ENCODE data around the gene ARHGAP12.

The ARHGAP12 gene

GRCh38 chr10:31765541-31765940, 163.1 kb downstream of the ARHGAP12 start:
- DNase-seq (ENCODE audit: low read depth, low spot score): no peak
- no peak for TF ChIP-seq POLR2AphosphoS5 (IDR thresholded peaks at IDR 0.05; ENCODE audit: borderline replicate concordance, low read depth, low read length)
- TF ChIP-seq FOXP2 (optimal IDR thresholded peaks at IDR 0.05; ENCODE audit: control extremely low read depth, extremely low read length, insufficient read depth): no peak
- no peak for TF ChIP-seq EZH2 (IDR thresholded peaks at IDR 0.05)
- no peaks in the 10 kb centered on the region for H3K36me3 ChIP-seq (ENCODE audit: insufficient read depth, low read length)
- no peaks in the 10 kb centered on the region for H3K9me3 ChIP-seq (ENCODE audit: low read depth, low read length)
- H3K4me3 ChIP-seq: no peak overlapping the region
- no peak overlapping the region for H3K9ac ChIP-seq (ENCODE audit: insufficient read length)
- no peak overlapping the region for H3K27ac ChIP-seq

- no peaks in the 10 kb centered on the region for H3K36me3 ChIP-seq (ENCODE audit: insufficient read depth, low read length)
- TF ChIP-seq FOXP2 (optimal IDR thresholded peaks at IDR 0.05; ENCODE audit: control extremely low read depth, extremely low read length, insufficient read depth) (no peak), POLR2AphosphoS5 (IDR thresholded peaks at IDR 0.05; ENCODE audit: borderline replicate concordance, low read depth, low read length) (no peak), EZH2 (IDR thresholded peaks at IDR 0.05) (no peak)
- DNase-seq (ENCODE audit: low read depth, low spot score): no peak
- no peak overlapping the region for H3K27ac ChIP-seq
- H3K9me3 ChIP-seq (ENCODE audit: low read depth, low read length): no peaks in the 10 kb centered on the region
- no peak overlapping the region for H3K9ac ChIP-seq (ENCODE audit: insufficient read length)
- H3K4me3 ChIP-seq: no peak overlapping the region
Observed at GRCh38 chr10:31762316-31762715, 166.3 kb downstream of the ARHGAP12 start.

GRCh38 chr10:31761156-31761555, 167.5 kb downstream of the ARHGAP12 start:
- Histone ChIP-seq H3K9ac (ENCODE audit: insufficient read length) (no peak overlapping the region), H3K36me3 (ENCODE audit: insufficient read depth, low read length) (no peaks in the 10 kb centered on the region), H3K9me3 (ENCODE audit: low read depth, low read length) (no peaks in the 10 kb centered on the region), H3K4me3 (no peak overlapping the region), H3K27ac (no peak overlapping the region)
- no peak for TF ChIP-seq FOXP2 (optimal IDR thresholded peaks at IDR 0.05; ENCODE audit: control extremely low read depth, extremely low read length, insufficient read depth)
- TF ChIP-seq POLR2AphosphoS5 (IDR thresholded peaks at IDR 0.05; ENCODE audit: borderline replicate concordance, low read depth, low read length): no peak
- no peak for TF ChIP-seq EZH2 (IDR thresholded peaks at IDR 0.05)
- no peak for DNase-seq (ENCODE audit: low read depth, low spot score)

GRCh38 chr10:31760674-31761081, 168.0 kb downstream of the ARHGAP12 start:
- H3K36me3 ChIP-seq (ENCODE audit: insufficient read depth, low read length): no peaks in the 10 kb centered on the region
- peak overlapping the region; percentile 36; the same call in 1 of the 2 replicates for H3K27ac ChIP-seq
- H3K9me3 ChIP-seq (ENCODE audit: low read depth, low read length): no peaks in the 10 kb centered on the region
- no peak for TF ChIP-seq EZH2 (IDR thresholded peaks at IDR 0.05)
- TF ChIP-seq POLR2AphosphoS5 (IDR thresholded peaks at IDR 0.05; ENCODE audit: borderline replicate concordance, low read depth, low read length): no peak
- no peak for TF ChIP-seq FOXP2 (optimal IDR thresholded peaks at IDR 0.05; ENCODE audit: control extremely low read depth, extremely low read length, insufficient read depth)
- peak overlapping the region; percentile 45 for H3K9ac ChIP-seq (ENCODE audit: insufficient read length)
- no peak for DNase-seq (ENCODE audit: low read depth, low spot score)
- H3K4me3 ChIP-seq: peak overlapping the region; percentile 67

- Histone ChIP-seq H3K27ac (peak overlapping the region; percentile 36; the same call in 1 of the 2 replicates), H3K36me3 (ENCODE audit: insufficient read depth, low read length) (no peaks in the 10 kb centered on the region), H3K9ac (ENCODE audit: insufficient read length) (peak overlapping the region; percentile 72), H3K4me3 (peak overlapping the region; percentile 83), H3K9me3 (ENCODE audit: low read depth, low read length) (no peaks in the 10 kb centered on the region)
- TF ChIP-seq FOXP2 (optimal IDR thresholded peaks at IDR 0.05; ENCODE audit: control extremely low read depth, extremely low read length, insufficient read depth) (no peak), POLR2AphosphoS5 (IDR thresholded peaks at IDR 0.05; ENCODE audit: borderline replicate concordance, low read depth, low read length) (peak; percentile 72; the same call in 1 of the 2 replicates)
- DNase-seq (ENCODE audit: low read depth, low spot score): peak; percentile 69
Observed at GRCh38 chr10:31759799-31760626, 168.6 kb downstream of the ARHGAP12 start.

- TF ChIP-seq FOXP2 (optimal IDR thresholded peaks at IDR 0.05; ENCODE audit: control extremely low read depth, extremely low read length, insufficient read depth) (no peak), POLR2AphosphoS5 (IDR thresholded peaks at IDR 0.05; ENCODE audit: borderline replicate concordance, low read depth, low read length) (no peak)
- no peaks in the 10 kb centered on the region for H3K36me3 ChIP-seq (ENCODE audit: insufficient read depth, low read length)
- no peak for DNase-seq (ENCODE audit: low read depth, low spot score)
- no peaks in the 10 kb centered on the region for H3K9me3 ChIP-seq (ENCODE audit: low read depth, low read length)
- no peak overlapping the region for H3K27ac ChIP-seq
- H3K9ac ChIP-seq (ENCODE audit: insufficient read length): peak overlapping the region; percentile 72
- H3K4me3 ChIP-seq: peak overlapping the region; percentile 83
Observed at GRCh38 chr10:31759124-31759798, 169.4 kb downstream of the ARHGAP12 start.

GRCh38 chr10:31758495-31758894, 170.1 kb downstream of the ARHGAP12 start:
- no peak for DNase-seq (ENCODE audit: low read depth, low spot score)
- H3K4me3 ChIP-seq: no peak overlapping the region
- H3K9me3 ChIP-seq (ENCODE audit: low read depth, low read length): no peaks in the 10 kb centered on the region
- TF ChIP-seq EZH2 (IDR thresholded peaks at IDR 0.05): no peak
- TF ChIP-seq FOXP2 (optimal IDR thresholded peaks at IDR 0.05; ENCODE audit: control extremely low read depth, extremely low read length, insufficient read depth): no peak
- TF ChIP-seq POLR2AphosphoS5 (IDR thresholded peaks at IDR 0.05; ENCODE audit: borderline replicate concordance, low read depth, low read length): no peak
- H3K36me3 ChIP-seq (ENCODE audit: insufficient read depth, low read length): no peaks in the 10 kb centered on the region
- no peak overlapping the region for H3K9ac ChIP-seq (ENCODE audit: insufficient read length)
- H3K27ac ChIP-seq: no peak overlapping the region

- no peaks in the 10 kb centered on the region for H3K9me3 ChIP-seq (ENCODE audit: low read depth, low read length)
- no peak overlapping the region for H3K27ac ChIP-seq
- H3K4me3 ChIP-seq: no peak overlapping the region
- H3K9ac ChIP-seq (ENCODE audit: insufficient read length): no peak overlapping the region
- DNase-seq (ENCODE audit: low read depth, low spot score): no peak
- TF ChIP-seq POLR2AphosphoS5 (IDR thresholded peaks at IDR 0.05; ENCODE audit: borderline replicate concordance, low read depth, low read length) (no peak), FOXP2 (optimal IDR thresholded peaks at IDR 0.05; ENCODE audit: control extremely low read depth, extremely low read length, insufficient read depth) (no peak), EZH2 (IDR thresholded peaks at IDR 0.05) (no peak)
- no peaks in the 10 kb centered on the region for H3K36me3 ChIP-seq (ENCODE audit: insufficient read depth, low read length)
Observed at GRCh38 chr10:31757831-31758230, 170.8 kb downstream of the ARHGAP12 start.
